Measurements from ENCODE around the gene TMIGD2.

Gene TMIGD2

GRCh38 chr19:4319067-4319718, 17.0 kb upstream of the TMIGD2 start:
- no peak for DNase-seq (ENCODE audit: low read depth)
- H3K4me3 ChIP-seq (ENCODE audit: low read depth, low read length): no peak overlapping the region
- in situ Hi-C loops (cut with HindIII; ENCODE audit: low sequenced_read_pairs): no loop called here
- no peak for TF ChIP-seq CTCF (IDR thresholded peaks at IDR 0.05; ENCODE audit: low read depth, low read length, missing control alignments)

GRCh38 chr19:4318460-4318859, 16.3 kb upstream of the TMIGD2 start:
- in situ Hi-C loops (cut with HindIII; ENCODE audit: low sequenced_read_pairs): no loop called here
- H3K4me3 ChIP-seq (ENCODE audit: low read depth, low read length): no peak overlapping the region
- no peak for TF ChIP-seq CTCF (IDR thresholded peaks at IDR 0.05; ENCODE audit: low read depth, low read length, missing control alignments)
- no peak for DNase-seq (ENCODE audit: low read depth)

DNA sequence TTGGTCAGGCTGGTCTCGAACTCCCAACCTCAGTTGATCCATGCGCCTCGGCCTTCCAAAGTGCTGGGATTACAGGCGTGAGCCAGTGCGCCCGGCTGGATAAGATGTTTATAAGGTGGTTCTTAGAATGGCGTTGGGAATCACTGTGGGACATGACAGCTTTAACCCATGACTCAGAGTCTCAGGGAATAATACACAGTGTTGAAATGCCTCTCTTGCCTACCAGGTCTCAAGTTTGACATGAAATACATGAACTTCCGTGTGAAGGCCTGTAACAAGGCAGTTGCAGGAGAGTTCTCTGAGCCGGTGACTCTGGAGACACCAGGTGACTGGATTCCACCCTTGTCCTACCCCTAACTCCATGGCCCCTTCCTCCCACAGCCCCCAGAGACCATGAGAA, 14.8 kb upstream of the TMIGD2 start:
- in situ Hi-C loops (cut with HindIII; ENCODE audit: low sequenced_read_pairs): no loop called here
- no peak for DNase-seq (ENCODE audit: low read depth)
- TF ChIP-seq CTCF (IDR thresholded peaks at IDR 0.05; ENCODE audit: low read depth, low read length, missing control alignments): no peak
- H3K4me3 ChIP-seq (ENCODE audit: low read depth, low read length): no peak overlapping the region

GRCh38 chr19:4313847-4314490, 11.8 kb upstream of the TMIGD2 start:
- TF ChIP-seq CTCF (IDR thresholded peaks at IDR 0.05; ENCODE audit: low read depth, low read length, missing control alignments): no peak
- in situ Hi-C loops (cut with HindIII; ENCODE audit: low sequenced_read_pairs): no loop called here
- no peak for DNase-seq (ENCODE audit: low read depth)
- no peak overlapping the region for H3K4me3 ChIP-seq (ENCODE audit: low read depth, low read length)

- no peak overlapping the region for H3K4me3 ChIP-seq (ENCODE audit: low read depth, low read length)
- no peak for TF ChIP-seq CTCF (IDR thresholded peaks at IDR 0.05; ENCODE audit: low read depth, low read length, missing control alignments)
- in situ Hi-C loops (cut with HindIII; ENCODE audit: low sequenced_read_pairs): no loop called here
- DNase-seq (ENCODE audit: low read depth): no peak
These were observed 8.3 kb upstream of the TMIGD2 start for GRCh38 chr19:4310247-4311121.

DNA sequence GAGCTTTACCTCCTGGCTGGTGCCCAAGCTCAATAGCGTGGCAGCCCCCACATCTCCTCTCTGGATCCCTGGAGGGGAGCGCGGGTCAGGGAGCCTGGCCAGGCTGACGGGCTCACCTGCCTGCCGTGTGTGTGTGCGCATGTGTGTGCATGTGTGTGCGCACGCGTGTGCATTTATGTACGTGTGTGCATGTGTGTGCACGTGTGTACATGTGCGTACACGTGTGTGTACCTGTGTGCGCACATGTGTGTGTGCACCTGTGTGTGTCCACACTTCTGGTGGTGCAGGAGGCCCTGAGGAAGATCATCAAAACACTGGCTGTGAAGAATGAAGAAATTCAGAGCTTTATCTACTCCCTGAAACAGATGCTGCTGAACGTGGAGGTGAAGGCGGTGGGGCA, 3.5 kb upstream of the TMIGD2 start:
- in situ Hi-C loops (cut with HindIII; ENCODE audit: low sequenced_read_pairs): no loop called here
- no peak overlapping the region for H3K4me3 ChIP-seq (ENCODE audit: low read depth, low read length)
- no peak for DNase-seq (ENCODE audit: low read depth)
- no peak for TF ChIP-seq CTCF (IDR thresholded peaks at IDR 0.05; ENCODE audit: low read depth, low read length, missing control alignments)

All from astrocyte of the cerebellum (primary cell).